SU-DHL-6 (cell line): ENCODE results near the gene ACMSD.

ENCODE experiments used
- CTCF ChIP-seq: fragments of 200-600 bp; sonication (generic); IDR thresholded peaks from one replicate; pipeline ENCODE4 v1.5.1; 2017; ENCODE audit warnings: antibody characterized with exemption, mild to moderate bottlenecking, low read length, moderate library complexity; ENCODE audit not compliant: insufficient read depth, poor library complexity, severe bottlenecking
- EZH2phosphoT487 ChIP-seq: fragments of 200-600 bp; sonication (generic), shearing (Covaris generic); conservative IDR thresholded peaks from 2 replicates; pipeline ENCODE4 v1.6.1; 2018; ENCODE audit warnings: mild to moderate bottlenecking, antibody characterized with exemption, low read length, moderate library complexity, mixed read lengths

GRCh38 chr2:134842930-134843490 is 4.6 kb downstream of the ACMSD start:
- TF ChIP-seq CTCF (no peak), EZH2phosphoT487 (no peak)
